Measurements from ENCODE around the gene ANKRD55. TPM values are rescaled to one million over a fixed set of nuclear protein-coding genes. Genes with fewer than 3 reads are reported as not detected.
"Not testable (repeated sequence)": the region's sequence is repeated elsewhere in the genome, so short reads cannot be mapped to it uniquely, and the experiment has no call there.

ANKRD55 gene
- total and polyA plus RNA-seq, 9 donors: 0.05 to 0.25 (median 0.23) TPM; not detected in 6

- intact Hi-C loops (cut with DNase I): no loop called here
- 73 to 83% (median 77%) methylated on average over 6 of the region's 6 CpGs for WGBS, 3 donors
- no peak overlapping the region for H3K27ac ChIP-seq
- TF ChIP-seq POLR2A (IDR thresholded peaks at IDR 0.05) (no peak), EP300 (IDR thresholded peaks at IDR 0.05) (no peak), CTCF (IDR thresholded peaks at IDR 0.05) (no peak)
- no peak overlapping the region for H3K4me3 ChIP-seq
- no peaks in the 10 kb centered on the region for H3K36me3 ChIP-seq
- peaks cover 5% of the 10 kb centered on the region for H3K4me1 ChIP-seq (ENCODE audit: insufficient read depth)
- DNase-seq: no peak
- H3K27me3 ChIP-seq: no peaks in the 10 kb centered on the region
- H3K9me3 ChIP-seq: no peaks in the 10 kb centered on the region
Observed at GRCh38 chr5:56105511-56106291, 127.4 kb downstream of the ANKRD55 start.

GRCh38 chr5:56102889-56103288, 130.2 kb downstream of the ANKRD55 start:
- WGBS, 3 donors: 83 to 91% (median 88%) methylated on average over 1 of the region's 1 CpG
- TF ChIP-seq CTCF (IDR thresholded peaks at IDR 0.05) (no peak), POLR2A (IDR thresholded peaks at IDR 0.05) (no peak), EP300 (IDR thresholded peaks at IDR 0.05) (no peak)
- Histone ChIP-seq H3K4me3 (no peak overlapping the region), H3K4me1 (ENCODE audit: insufficient read depth) (peaks cover 5% of the 10 kb centered on the region), H3K27me3 (no peaks in the 10 kb centered on the region), H3K27ac (no peak overlapping the region), H3K36me3 (no peaks in the 10 kb centered on the region), H3K9me3 (no peaks in the 10 kb centered on the region)
- DNase-seq: no peak
- intact Hi-C loops (cut with DNase I): no loop called here

- H3K4me1 ChIP-seq (ENCODE audit: insufficient read depth); intact Hi-C loops (cut with DNase I): not testable (repeated sequence)
- 68 to 87% (median 80%) methylated on average over 9 of the region's 9 CpGs for WGBS, 3 donors
Observed at GRCh38 chr5:56102207-56102606, 130.9 kb downstream of the ANKRD55 start.

GRCh38 chr5:56101180-56101579, 131.9 kb downstream of the ANKRD55 start:
- TF ChIP-seq EP300 (IDR thresholded peaks at IDR 0.05) (no peak), CTCF (IDR thresholded peaks at IDR 0.05) (no peak), POLR2A (IDR thresholded peaks at IDR 0.05) (no peak)
- 88 to 92% (median 91%) methylated on average over 3 of the region's 3 CpGs for WGBS, 3 donors
- no peak for DNase-seq
- Histone ChIP-seq H3K9me3 (no peaks in the 10 kb centered on the region), H3K27ac (no peak overlapping the region), H3K27me3 (no peaks in the 10 kb centered on the region), H3K4me3 (no peak overlapping the region), H3K36me3 (no peaks in the 10 kb centered on the region), H3K4me1 (ENCODE audit: insufficient read depth) (peaks cover 3% of the 10 kb centered on the region)
- intact Hi-C loops (cut with DNase I): no loop called here

More at GRCh38 chr5:56102207-56102606, 130.9 kb downstream of the ANKRD55 start:
- H3K27ac ChIP-seq, H3K9me3 ChIP-seq, H3K36me3 ChIP-seq, H3K27me3 ChIP-seq, H3K4me3 ChIP-seq, DNase-seq: not testable (repeated sequence)

GRCh38 chr5:56100439-56101176, 132.5 kb downstream of the ANKRD55 start:
- no peak overlapping the region for H3K27ac ChIP-seq
- intact Hi-C loops (cut with DNase I): no loop called here
- 81 to 91% (median 88%) methylated on average over 3 of the region's 3 CpGs for WGBS, 3 donors

More at GRCh38 chr5:56100439-56101176, 132.5 kb downstream of the ANKRD55 start:
- no peaks in the 10 kb centered on the region for H3K9me3 ChIP-seq
- H3K4me3 ChIP-seq: no peak overlapping the region
- peaks cover 3% of the 10 kb centered on the region for H3K4me1 ChIP-seq (ENCODE audit: insufficient read depth)
- DNase-seq: no peak
- H3K36me3 ChIP-seq: no peaks in the 10 kb centered on the region
- no peaks in the 10 kb centered on the region for H3K27me3 ChIP-seq
- TF ChIP-seq CTCF (IDR thresholded peaks at IDR 0.05): no peak
- no peak for TF ChIP-seq POLR2A (IDR thresholded peaks at IDR 0.05)
- no peak for TF ChIP-seq EP300 (IDR thresholded peaks at IDR 0.05)
